Hepatocyte (in vitro differentiated cells): ENCODE results near the gene ST6GALNAC2. TPM values are rescaled to one million over a fixed set of nuclear protein-coding genes. Genes with fewer than 3 reads are reported as not detected.
A peak's percentile ranks its signal among the peaks of the same experiment; 100 is the strongest.

Experiments used
- DNase-seq: peaks from one replicate; pipeline ENCODE4 v3.0.0-alpha.2; 2016; ENCODE audit warnings: low spot score
- H2AFZ ChIP-seq: fragments of 200-600 bp; sonication (generic); 2 replicates; pipeline ENCODE4 v1.6.0; 2016; ENCODE audit warnings: antibody characterized with exemption, mild to moderate bottlenecking
- H3K27ac ChIP-seq: fragments of 200-600 bp; sonication (generic); 2 replicates; pipeline ENCODE4 v1.5.1; 2016; ENCODE audit warnings: mild to moderate bottlenecking
- H3K27me3 ChIP-seq: fragments of 200-600 bp; sonication (generic); 2 replicates; pipeline ENCODE4 v1.6.1; 2016
- H3K36me3 ChIP-seq: fragments of 200-600 bp; sonication (generic); replicated peaks from 2 replicates; pipeline ENCODE4 v1.5.1; 2016; ENCODE audit warnings: low read depth; ENCODE audit not compliant: insufficient read depth
- H3K4me1 ChIP-seq: fragments of 200-600 bp; sonication (generic); 2 replicates; pipeline ENCODE4 v1.5.1; 2016; ENCODE audit warnings: mild to moderate bottlenecking, moderate library complexity; ENCODE audit not compliant: insufficient read depth
- H3K4me2 ChIP-seq: fragments of 200-600 bp; sonication (generic); 2 replicates; pipeline ENCODE4 v1.6.0; 2016
- H3K4me3 ChIP-seq: fragments of 200-600 bp; sonication (generic); 2 replicates; pipeline ENCODE4 v1.5.1; 2016; ENCODE audit warnings: mild to moderate bottlenecking
- H3K79me2 ChIP-seq: fragments of 200-600 bp; sonication (generic); 2 replicates; pipeline ENCODE4 v1.6.0; 2017; ENCODE audit warnings: mild to moderate bottlenecking
- H3K9me2 ChIP-seq: fragments of 200-600 bp; sonication (generic); replicated peaks from 2 replicates; pipeline ENCODE4 v1.6.0; 2017; ENCODE audit warnings: mild to moderate bottlenecking; ENCODE audit not compliant: insufficient read depth
- H3K9me3 ChIP-seq: fragments of 200-600 bp; sonication (generic); 2 replicates; pipeline ENCODE4 v1.5.1; 2016; ENCODE audit warnings: low read depth, mild to moderate bottlenecking
- H4K20me1 ChIP-seq: fragments of 200-600 bp; sonication (generic); 2 replicates; pipeline ENCODE4 v1.6.0; 2016; ENCODE audit warnings: mild to moderate bottlenecking; ENCODE audit not compliant: insufficient read depth, poor library complexity, severe bottlenecking
- CTCF ChIP-seq: fragments of 200-600 bp; sonication (generic); IDR thresholded peaks from 2 replicates; pipeline ENCODE4 v1.5.1; 2016; ENCODE audit warnings: antibody characterized with exemption, mild to moderate bottlenecking; ENCODE audit not compliant: poor library complexity
- EZH2 ChIP-seq: fragments of 200-600 bp; sonication (generic); IDR thresholded peaks from 2 replicates; pipeline ENCODE4 v1.6.1; 2016; ENCODE audit warnings: antibody characterized with exemption, mild to moderate bottlenecking, borderline replicate concordance
- EZH2phosphoT487 ChIP-seq: fragments of 200-600 bp; sonication (generic); IDR thresholded peaks from one replicate; pipeline ENCODE4 v1.6.1; 2018; ENCODE audit warnings: antibody characterized with exemption, mild to moderate bottlenecking, low read depth, moderate library complexity; ENCODE audit not compliant: unreplicated experiment, severe bottlenecking
- WGBS: methylation state at CpG from one replicate; pipeline ENCODE4 v1.1.6; 2016; ENCODE audit warnings: low lambda C conversion rate; ENCODE audit errors: missing lambda C conversion rate; 5-methylcytosine and 5-hydroxymethylcytosine counted together
- polyA plus RNA-seq: library from polyadenylated mRNA; unstranded; fragments of >200 nt; fragmentation: Nextera tagmentation; extraction: Ambion mirVana; gene quantifications from 2 replicates; pipeline ENCODE4 v1.2.1, GENCODE V29; 2016
- total RNA-seq: library from RNA; depleted of rRNA; stranded (reverse); fragments of >200 nt; gene quantifications from 2 replicates; pipeline ENCODE4 v1.2.3, GENCODE V29; 2014

The ST6GALNAC2 gene
- total and polyA plus RNA-seq, 2 experiments from 2014 or later, result 1.4 to 1.8 TPM

- Histone ChIP-seq H3K4me2 (peak overlapping the region; percentile 81), H3K27ac (no peak overlapping the region), H3K4me1 (peaks cover 44% of the 10 kb centered on the region), H3K9me2 (no peaks in the 10 kb centered on the region), H3K36me3 (no peaks in the 10 kb centered on the region), H3K79me2 (no peaks in the 10 kb centered on the region), H4K20me1 (no peaks in the 10 kb centered on the region), H3K27me3 (peaks cover 28% of the 10 kb centered on the region), H3K9me3 (no peaks in the 10 kb centered on the region), H3K4me3 (no peak overlapping the region), H2AFZ (peak overlapping the region; percentile 38)
- DNase-seq, result peak; percentile 96
- 12% methylated on average over 27 of the region's 27 CpGs for WGBS
- no peak for TF ChIP-seq EZH2phosphoT487
- no peak for TF ChIP-seq EZH2
- TF ChIP-seq CTCF, result no peak
Measured at GRCh38 chr17:76540381-76541300, 45.0 kb downstream of the ST6GALNAC2 start.

- no peaks in the 10 kb centered on the region for H4K20me1 ChIP-seq
- peak within 1 kb of the TSS; percentile 38 for H2AFZ ChIP-seq
- no peak within 1 kb of the TSS for H3K27ac ChIP-seq
- H3K9me3 ChIP-seq, result no peaks in the 10 kb centered on the region
- WGBS, result 81% methylated on average over 21 of the region's 22 CpGs
- H3K4me1 ChIP-seq, result peaks cover 36% of the 10 kb centered on the region
- no peaks in the 10 kb centered on the region for H3K9me2 ChIP-seq
- H3K27me3 ChIP-seq, result peaks cover 28% of the 10 kb centered on the region
- H3K4me2 ChIP-seq, result peak within 1 kb of the TSS; percentile 81
- no peak within 1 kb of the TSS for H3K4me3 ChIP-seq
- H3K79me2 ChIP-seq, result no peaks in the 10 kb centered on the region
- no peaks in the 10 kb centered on the region for H3K36me3 ChIP-seq
- TF ChIP-seq EZH2 (no peak), CTCF (no peak), EZH2phosphoT487 (no peak)
- peak; percentile 3 for DNase-seq
Measured at GRCh38 chr17:76539631-76540271, 45.9 kb downstream of the ST6GALNAC2 start, which contains the start of gene PRCD. TSS of gene PRCD (plus strand) at chr17:76540044. CDS start at chr17:76540142, 98 bp downstream.

GRCh38 chr17:76538941-76539570 lies 46.6 kb downstream of the ST6GALNAC2 start:
- TF ChIP-seq EZH2phosphoT487, result no peak
- no peak for TF ChIP-seq EZH2
- TF ChIP-seq CTCF, result no peak
- no peak overlapping the region for H3K27ac ChIP-seq
- WGBS, result 96% methylated on average over 9 of the region's 9 CpGs

More at GRCh38 chr17:76538941-76539570, 46.6 kb downstream of the ST6GALNAC2 start:
- Histone ChIP-seq H3K27me3 (peaks cover 28% of the 10 kb centered on the region), H3K4me3 (no peak overlapping the region), H3K4me2 (no peak overlapping the region), H2AFZ (no peak overlapping the region), H3K9me3 (no peaks in the 10 kb centered on the region), H3K79me2 (no peaks in the 10 kb centered on the region), H4K20me1 (no peaks in the 10 kb centered on the region), H3K4me1 (peaks cover 29% of the 10 kb centered on the region), H3K9me2 (no peaks in the 10 kb centered on the region), H3K36me3 (no peaks in the 10 kb centered on the region)
- DNase-seq, result peak; percentile 2
